Kidney epithelial cell (primary cell): ENCODE measurements around the gene KIAA0825. TPM values are rescaled to one million over a fixed set of nuclear protein-coding genes. Genes with fewer than 3 reads are reported as not detected.
"Not testable (repeated sequence)": the region's sequence is repeated elsewhere in the genome, so short reads cannot be mapped to it uniquely, and the experiment has no call there.

Source experiments
- DNase-seq: peaks from one replicate; pipeline ENCODE4 v3.0.0-alpha.2; 2010; ENCODE audit warnings: low read depth
- H3K27me3 ChIP-seq: 2 replicates; pipeline ENCODE4 v1.6.0; 2011; ENCODE audit warnings: low read length; ENCODE audit not compliant: control insufficient read depth, insufficient read depth
- H3K36me3 ChIP-seq: 2 replicates; pipeline ENCODE4 v1.5.1; 2011; ENCODE audit warnings: low read length; ENCODE audit not compliant: control insufficient read depth, insufficient read depth
- H3K4me3 ChIP-seq: 2 replicates; pipeline ENCODE4 v1.5.1; 2011; ENCODE audit warnings: low read depth, mild to moderate bottlenecking, control low read depth, low read length
- CTCF ChIP-seq: IDR thresholded peaks from 2 replicates; pipeline ENCODE4 v1.5.1; 2011; ENCODE audit warnings: mild to moderate bottlenecking, moderate library complexity, low read length, control low read depth, inconsistent platforms; ENCODE audit not compliant: insufficient read depth, poor library complexity, severe bottlenecking
- total RNA-seq: library from RNA; depleted of rRNA; stranded (reverse); fragments of >200 nt; gene quantifications from 2 replicates; pipeline ENCODE4 v1.2.3, GENCODE V29; 2015

Gene KIAA0825
- total RNA-seq, 1 donor from 2014 or later: 2.7 TPM

- Histone ChIP-seq H3K4me3 (no peak overlapping the region), H3K27me3 (no peaks in the 10 kb centered on the region), H3K36me3 (no peaks in the 10 kb centered on the region)
- no peak for DNase-seq
- TF ChIP-seq CTCF: no peak
Observed at GRCh38 chr5:94173100-94173499, 445.3 kb downstream of the KIAA0825 start.

DNA sequence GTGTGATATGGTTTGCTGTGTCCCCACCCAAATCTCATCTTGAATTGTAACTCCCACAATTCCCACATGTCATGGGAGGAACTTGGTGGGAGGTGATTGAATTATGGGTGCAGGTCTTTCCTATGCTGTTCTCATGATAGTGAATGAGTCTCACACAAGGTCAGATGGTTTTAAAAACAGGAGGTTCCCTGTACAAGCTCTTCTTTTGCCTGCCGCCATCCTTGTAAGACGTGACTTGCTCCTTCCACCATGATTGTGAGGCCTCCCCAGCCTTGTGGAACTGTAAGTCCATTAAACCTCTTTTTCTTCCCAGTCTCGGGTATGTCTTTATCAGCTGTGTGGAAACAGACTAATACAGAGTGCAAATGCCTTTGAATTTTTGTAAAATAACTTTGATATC lies 447.3 kb downstream of the KIAA0825 start:
- not testable (repeated sequence) for H3K4me3 ChIP-seq, DNase-seq, H3K27me3 ChIP-seq, H3K36me3 ChIP-seq

- H3K27me3 ChIP-seq, DNase-seq, H3K4me3 ChIP-seq, H3K36me3 ChIP-seq: not testable (repeated sequence)
Observed at GRCh38 chr5:94170158-94170557, 448.2 kb downstream of the KIAA0825 start.

DNA sequence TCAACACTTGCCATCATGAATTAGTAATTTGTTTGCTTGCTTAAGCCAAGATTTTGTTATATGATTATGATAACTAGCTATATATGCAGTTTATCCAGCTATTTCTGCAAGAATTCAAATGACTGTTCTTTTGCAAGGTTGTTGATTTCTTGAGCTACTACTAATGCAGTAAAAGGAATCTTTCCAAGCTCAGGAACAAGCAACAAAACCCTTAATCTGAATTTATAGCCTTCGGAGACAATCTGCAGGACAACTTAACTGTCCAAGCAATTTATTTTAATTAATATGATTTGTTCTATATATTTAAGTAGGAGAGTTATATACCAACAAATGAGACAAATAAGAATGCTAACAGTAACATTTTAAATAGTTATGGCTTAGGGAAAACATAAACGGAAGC lies 450.3 kb downstream of the KIAA0825 start:
- no peak for TF ChIP-seq CTCF
- no peak overlapping the region for H3K4me3 ChIP-seq
- no peaks in the 10 kb centered on the region for H3K27me3 ChIP-seq
- no peak for DNase-seq
- no peaks in the 10 kb centered on the region for H3K36me3 ChIP-seq

DNA sequence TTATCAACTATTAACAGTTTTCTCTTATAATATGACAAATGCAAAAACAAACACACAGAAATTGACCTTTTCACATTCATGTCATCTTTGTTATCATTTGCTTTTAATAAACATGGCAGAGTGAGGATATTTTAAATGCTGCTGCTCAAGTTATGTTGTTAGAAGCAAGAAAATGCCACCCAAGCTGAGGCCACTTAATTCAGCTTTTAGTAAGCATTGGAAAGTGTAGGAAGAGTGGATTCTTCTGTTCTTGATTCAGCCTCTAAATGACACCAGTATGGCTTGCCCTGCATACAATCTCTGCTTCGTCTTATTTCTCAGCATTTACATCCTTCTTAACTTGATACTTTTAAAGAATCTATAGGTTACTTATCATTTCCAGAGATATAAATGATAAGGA lies 456.6 kb downstream of the KIAA0825 start:
- no peak for TF ChIP-seq CTCF
- DNase-seq: no peak
- Histone ChIP-seq H3K36me3 (no peaks in the 10 kb centered on the region), H3K4me3 (no peak overlapping the region), H3K27me3 (no peaks in the 10 kb centered on the region)

DNA sequence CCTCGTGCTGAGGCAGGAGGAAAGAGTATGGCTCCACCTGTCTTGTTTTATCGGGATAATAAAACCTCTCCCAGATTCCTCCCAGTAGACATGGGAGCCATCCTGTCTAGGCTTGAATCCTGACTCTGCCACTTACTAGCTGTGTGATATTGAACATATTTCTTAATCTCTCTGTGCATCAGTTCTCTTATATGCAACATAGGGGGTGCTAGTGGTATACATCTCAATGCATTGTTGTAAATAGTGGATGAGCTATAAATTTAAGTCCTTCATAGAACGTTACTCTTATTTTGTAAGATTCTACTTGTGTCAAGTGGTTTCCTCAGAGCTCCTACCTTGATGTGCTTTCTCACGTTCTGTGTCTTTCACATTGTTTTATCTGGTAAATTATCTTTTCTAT lies 459.3 kb downstream of the KIAA0825 start:
- Histone ChIP-seq H3K36me3 (no peaks in the 10 kb centered on the region), H3K4me3 (no peak overlapping the region), H3K27me3 (no peaks in the 10 kb centered on the region)
- DNase-seq: no peak
- no peak for TF ChIP-seq CTCF

DNA sequence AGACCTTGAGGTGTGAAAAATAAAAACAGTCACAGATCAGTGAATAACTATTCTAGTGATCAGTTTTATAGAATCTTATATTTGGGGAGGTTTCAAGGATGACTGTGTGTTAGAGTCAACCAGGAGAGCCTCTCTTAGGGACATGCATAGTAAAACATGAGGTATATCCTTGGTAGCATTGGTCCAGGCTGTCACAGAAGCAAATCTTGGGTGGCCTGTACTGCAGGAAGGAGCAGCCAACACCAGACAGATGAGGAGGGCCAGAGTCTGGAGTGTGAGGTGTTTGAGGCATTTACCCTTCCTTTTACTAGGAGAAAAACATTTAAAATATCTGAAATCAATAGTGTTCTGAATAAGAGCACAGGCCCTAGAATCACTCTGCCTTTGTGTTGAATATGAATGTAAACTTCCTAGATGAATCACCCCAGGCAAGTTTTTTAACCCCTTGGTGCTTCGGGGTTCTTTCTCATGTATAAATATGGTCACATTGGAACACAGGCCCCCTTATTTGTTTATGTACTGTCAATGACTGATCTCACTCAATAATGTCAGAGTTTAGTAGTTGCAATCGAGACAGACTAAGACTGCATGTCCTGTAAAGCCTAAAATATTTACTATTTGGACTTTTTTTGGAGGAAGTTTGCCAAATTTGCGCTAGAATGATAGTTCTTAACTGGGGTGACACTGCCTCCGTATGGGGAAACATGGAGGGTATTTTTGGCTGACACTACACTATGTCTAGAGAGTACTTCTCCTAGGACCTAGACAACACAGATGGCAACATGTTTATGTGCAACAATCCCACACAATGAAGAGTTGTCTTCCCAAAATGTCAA lies 460.5 kb downstream of the KIAA0825 start:
- TF ChIP-seq CTCF: no peak
- no peak for DNase-seq
- H3K4me3 ChIP-seq: no peak overlapping the region
- no peaks in the 10 kb centered on the region for H3K36me3 ChIP-seq
- no peaks in the 10 kb centered on the region for H3K27me3 ChIP-seq
